ENCODE measurements around the gene KBTBD13. TPM values are rescaled to one million over a fixed set of nuclear protein-coding genes. Genes with fewer than 3 reads are reported as not detected.
"Not testable (repeated sequence)": the region's sequence is repeated elsewhere in the genome, so short reads cannot be mapped to it uniquely, and the experiment has no call there.

KBTBD13 gene
- total and polyA plus RNA-seq, 11 donors = 0.78 to 11.8 (median 4.2) TPM

GRCh38 chr15:65096481-65097385, 20.2 kb downstream of the KBTBD13 start:
- H3K27ac ChIP-seq = peak overlapping the region in 1 of 12 donors; percentile 8
- H3K4me1 ChIP-seq = peaks cover 0 to 22% (median 6%) of the 10 kb centered on the region in 12 donors
- WGBS, 4 donors = 91 to 96% (median 93%) methylated on average over 6 of the region's 6 CpGs
- H3K36me3 ChIP-seq = peaks cover 0 to 48% (median 32%) of the 10 kb centered on the region in 9 donors
- H3K4me3 ChIP-seq = no peak overlapping the region
- intact Hi-C loops (cut with DNase I) = no loop called here
- no peak for TF ChIP-seq CTCF (IDR thresholded peaks at IDR 0.05)
- TF ChIP-seq POLR2A (IDR thresholded peaks at IDR 0.05) = no peak
- no peak for DNase-seq
- H3K27me3 ChIP-seq = no peaks in the 10 kb centered on the region
- H3K9me3 ChIP-seq = no peaks in the 10 kb centered on the region
- no peak for ATAC-seq

- Histone ChIP-seq H3K4me3 (no peak overlapping the region), H3K27ac (no peak overlapping the region), H3K4me1 (peaks cover 0 to 13% (median 6%) of the 10 kb centered on the region in 12 donors), H3K36me3 (peaks cover 0 to 56% (median 40%) of the 10 kb centered on the region in 9 donors), H3K9me3 (no peaks in the 10 kb centered on the region), H3K27me3 (no peaks in the 10 kb centered on the region)
- TF ChIP-seq CTCF (IDR thresholded peaks at IDR 0.05) (no peak), POLR2A (IDR thresholded peaks at IDR 0.05) (no peak)
- DNase-seq (no peak), ATAC-seq (no peak)
- intact Hi-C loops (cut with DNase I) = no loop called here
- WGBS, 4 donors = 96 to 98% (median 97%) methylated on average over 7 of the region's 7 CpGs
These were observed 21.2 kb downstream of the KBTBD13 start for GRCh38 chr15:65097651-65098263.

DNA sequence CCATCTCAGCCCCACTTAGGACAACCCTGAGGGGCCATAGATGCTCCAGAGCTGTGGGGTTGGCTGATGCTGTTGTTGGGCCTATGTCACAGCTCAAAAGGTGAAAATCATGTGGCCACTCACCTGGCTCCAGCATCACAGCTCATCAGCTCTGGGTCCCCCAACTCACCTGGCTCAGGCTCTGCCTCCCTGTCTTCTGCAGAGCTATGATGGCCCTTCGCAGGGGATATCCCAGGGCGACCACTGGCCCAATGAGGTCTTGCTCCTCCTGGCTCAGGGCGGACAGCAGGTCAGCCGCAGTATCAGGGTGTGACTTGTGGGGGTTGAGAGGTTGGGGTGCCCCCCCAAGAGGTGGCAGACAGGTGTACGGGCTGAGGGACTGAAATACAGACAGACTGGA, 22.8 kb downstream of the KBTBD13 start:
- intact Hi-C loops (cut with DNase I) = no loop called here
- Histone ChIP-seq H3K9me3 (no peaks in the 10 kb centered on the region), H3K4me3 (no peak overlapping the region), H3K27ac (no peak overlapping the region), H3K27me3 (no peaks in the 10 kb centered on the region), H3K4me1 (peaks cover 0 to 10% (median 4%) of the 10 kb centered on the region in 12 donors), H3K36me3 (peaks cover 0 to 64% (median 40%) of the 10 kb centered on the region in 9 donors)
- DNase-seq (no peak), ATAC-seq (no peak)
- 95 to 100% (median 99%) methylated on average over 5 of the region's 5 CpGs for WGBS, 4 donors
- TF ChIP-seq CTCF (IDR thresholded peaks at IDR 0.05) (no peak), POLR2A (IDR thresholded peaks at IDR 0.05) (no peak)

DNA sequence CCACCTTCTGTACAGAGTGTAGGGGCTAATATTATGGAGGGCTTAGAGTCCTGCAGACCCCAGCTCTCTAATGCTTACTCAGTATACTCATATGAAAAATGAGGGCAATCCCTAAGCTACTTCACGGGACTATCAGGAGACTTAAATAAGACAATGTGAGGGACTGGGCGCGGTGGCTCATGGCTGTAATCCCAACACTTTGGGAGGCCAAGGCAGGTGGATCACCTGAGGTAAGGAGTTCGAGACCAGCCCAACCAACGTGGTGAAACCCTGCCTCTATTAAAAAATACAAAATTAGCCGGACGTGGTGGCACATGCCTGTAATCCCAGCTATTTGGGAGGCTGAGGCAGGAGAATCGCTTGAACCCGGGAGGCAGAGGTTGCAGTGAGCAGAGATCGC, 23.3 kb downstream of the KBTBD13 start:
- not testable (repeated sequence) for H3K4me3 ChIP-seq, H3K27ac ChIP-seq, DNase-seq, H3K27me3 ChIP-seq, H3K9me3 ChIP-seq, H3K4me1 ChIP-seq, ATAC-seq
- intact Hi-C loops (cut with DNase I) = loop anchor here in 5 of 10 donors (2.0 to 5.0 kb wide), 3 partner anchors 45 to 68 kb away; no protein-coding TSS in a partner anchor
- peaks cover 0 to 68% (median 40%) of the 10 kb centered on the region in 9 donors for H3K36me3 ChIP-seq
- WGBS, 4 donors = 92 to 96% (median 95%) methylated on average over 10 of the region's 10 CpGs

All from heart left ventricle (tissue), 16 donors.